DND-41 (cell line): Measurements from ENCODE around the gene ALDH3B1.
"Not testable (repeated sequence)": the region's sequence is repeated elsewhere in the genome, so short reads cannot be mapped to it uniquely, and the experiment has no call there.

Source experiments
- CTCF ChIP-seq: IDR thresholded peaks from 2 replicates; pipeline ENCODE4 v1.5.1; 2012; ENCODE audit warnings: borderline replicate concordance, low read length, moderate library complexity, mild to moderate bottlenecking; ENCODE audit not compliant: poor library complexity, severe bottlenecking; ENCODE audit errors: extremely low read depth
- EZH2 ChIP-seq: IDR thresholded peaks from 3 replicates; pipeline ENCODE4 v1.6.1; 2012; ENCODE audit warnings: borderline replicate concordance, low read depth, mild to moderate bottlenecking, moderate library complexity, low read length, inconsistent platforms; ENCODE audit not compliant: severe bottlenecking

GRCh38 chr11:67990546-67991346, 19.4 kb upstream of the ALDH3B1 start:
- TF ChIP-seq CTCF, EZH2: not testable (repeated sequence)
